Measurements from ENCODE around the gene ZNF605.

DNA sequence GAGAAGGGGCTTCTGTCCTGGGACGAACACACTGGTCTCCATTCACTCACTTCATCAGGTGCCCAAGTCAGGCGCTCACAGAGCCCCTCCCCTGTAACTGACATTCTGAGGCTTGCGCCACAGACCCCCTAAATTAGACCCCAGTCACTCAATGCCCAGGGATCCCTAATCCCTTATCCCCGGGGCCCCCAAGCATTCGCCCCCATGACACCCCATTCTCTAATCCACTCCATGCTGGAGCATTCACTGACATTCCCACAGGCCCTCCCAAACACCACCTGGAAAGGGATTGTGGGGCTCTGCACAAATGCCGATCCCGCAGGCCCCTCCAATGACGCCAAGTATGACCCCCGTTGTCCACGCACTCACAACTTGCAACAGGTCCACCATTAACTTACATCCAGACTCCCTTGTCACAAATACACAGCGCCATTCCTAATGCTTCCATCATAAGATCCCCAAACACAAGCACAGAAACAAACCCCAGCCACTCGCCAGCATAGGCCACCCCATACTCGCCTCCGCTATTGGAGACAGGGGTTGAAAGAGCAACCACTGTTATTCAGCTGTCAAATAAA lies 1.5 kb downstream of the ZNF605 start:
- no peak for TF ChIP-seq TAF1 (IDR thresholded peaks at IDR 0.05; ENCODE audit: borderline replicate concordance, insufficient read depth, low read length)
- no peak for TF ChIP-seq POLR2AphosphoS5 (IDR thresholded peaks at IDR 0.05; ENCODE audit: low read depth, low read length)
- TF ChIP-seq SIN3A (IDR thresholded peaks at IDR 0.05; ENCODE audit: borderline replicate concordance, insufficient read depth, low read length), result no peak
- TF ChIP-seq, protein P1, sequence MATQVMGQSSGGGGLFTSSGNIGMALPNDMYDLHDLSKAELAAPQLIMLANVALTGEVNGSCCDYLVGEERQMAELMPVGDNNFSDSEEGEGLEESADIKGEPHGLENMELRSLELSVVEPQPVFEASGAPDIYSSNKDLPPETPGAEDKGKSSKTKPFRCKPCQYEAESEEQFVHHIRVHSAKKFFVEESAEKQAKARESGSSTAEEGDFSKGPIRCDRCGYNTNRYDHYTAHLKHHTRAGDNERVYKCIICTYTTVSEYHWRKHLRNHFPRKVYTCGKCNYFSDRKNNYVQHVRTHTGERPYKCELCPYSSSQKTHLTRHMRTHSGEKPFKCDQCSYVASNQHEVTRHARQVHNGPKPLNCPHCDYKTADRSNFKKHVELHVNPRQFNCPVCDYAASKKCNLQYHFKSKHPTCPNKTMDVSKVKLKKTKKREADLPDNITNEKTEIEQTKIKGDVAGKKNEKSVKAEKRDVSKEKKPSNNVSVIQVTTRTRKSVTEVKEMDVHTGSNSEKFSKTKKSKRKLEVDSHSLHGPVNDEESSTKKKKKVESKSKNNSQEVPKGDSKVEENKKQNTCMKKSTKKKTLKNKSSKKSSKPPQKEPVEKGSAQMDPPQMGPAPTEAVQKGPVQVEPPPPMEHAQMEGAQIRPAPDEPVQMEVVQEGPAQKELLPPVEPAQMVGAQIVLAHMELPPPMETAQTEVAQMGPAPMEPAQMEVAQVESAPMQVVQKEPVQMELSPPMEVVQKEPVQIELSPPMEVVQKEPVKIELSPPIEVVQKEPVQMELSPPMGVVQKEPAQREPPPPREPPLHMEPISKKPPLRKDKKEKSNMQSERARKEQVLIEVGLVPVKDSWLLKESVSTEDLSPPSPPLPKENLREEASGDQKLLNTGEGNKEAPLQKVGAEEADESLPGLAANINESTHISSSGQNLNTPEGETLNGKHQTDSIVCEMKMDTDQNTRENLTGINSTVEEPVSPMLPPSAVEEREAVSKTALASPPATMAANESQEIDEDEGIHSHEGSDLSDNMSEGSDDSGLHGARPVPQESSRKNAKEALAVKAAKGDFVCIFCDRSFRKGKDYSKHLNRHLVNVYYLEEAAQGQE (IDR thresholded peaks at IDR 0.05; ENCODE audit: insufficient read depth in 1 of 2, low read depth in 2 of 2, low read length in 2 of 2), result no peak
- TF ChIP-seq FOXP2 (optimal IDR thresholded peaks at IDR 0.05; ENCODE audit: borderline replicate concordance, extremely low read depth, extremely low read length, insufficient read depth), result no peak

All from PFSK-1 (cell line).